Stimulated activated CD4-positive, alpha-beta T cell treated with anti-CD3 and anti-CD28 coated beads, TNF-alpha, amount 100 ng/mL, for 1 hour (primary cell): ENCODE data around the gene RAVER1.
"Not testable (repeated sequence)": the region's sequence is repeated elsewhere in the genome, so short reads cannot be mapped to it uniquely, and the experiment has no call there.

ENCODE experiments used
- DNase-seq, 3 donors: peaks; one replicate each; pipeline ENCODE4 v3.0.0-alpha.2; 2020; ENCODE audit warnings: low read depth in 3 of 3, low spot score in 1 of 3

Gene RAVER1, protein sequence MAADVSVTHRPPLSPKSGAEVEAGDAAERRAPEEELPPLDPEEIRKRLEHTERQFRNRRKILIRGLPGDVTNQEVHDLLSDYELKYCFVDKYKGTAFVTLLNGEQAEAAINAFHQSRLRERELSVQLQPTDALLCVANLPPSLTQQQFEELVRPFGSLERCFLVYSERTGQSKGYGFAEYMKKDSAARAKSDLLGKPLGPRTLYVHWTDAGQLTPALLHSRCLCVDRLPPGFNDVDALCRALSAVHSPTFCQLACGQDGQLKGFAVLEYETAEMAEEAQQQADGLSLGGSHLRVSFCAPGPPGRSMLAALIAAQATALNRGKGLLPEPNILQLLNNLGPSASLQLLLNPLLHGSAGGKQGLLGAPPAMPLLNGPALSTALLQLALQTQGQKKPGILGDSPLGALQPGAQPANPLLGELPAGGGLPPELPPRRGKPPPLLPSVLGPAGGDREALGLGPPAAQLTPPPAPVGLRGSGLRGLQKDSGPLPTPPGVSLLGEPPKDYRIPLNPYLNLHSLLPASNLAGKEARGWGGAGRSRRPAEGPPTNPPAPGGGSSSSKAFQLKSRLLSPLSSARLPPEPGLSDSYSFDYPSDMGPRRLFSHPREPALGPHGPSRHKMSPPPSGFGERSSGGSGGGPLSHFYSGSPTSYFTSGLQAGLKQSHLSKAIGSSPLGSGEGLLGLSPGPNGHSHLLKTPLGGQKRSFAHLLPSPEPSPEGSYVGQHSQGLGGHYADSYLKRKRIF

GRCh38 chr19:10332965-10333757 is at the start of gene RAVER1:
Gene RAVER1, minus strand, starts transcription at chr19:10333529. Its CDS starts 22 bp downstream, at chr19:10333507.
- DNase-seq: peak; percentile 94 to 96 (median 95)

GRCh38 chr19:10383223-10383499 is 49.8 kb upstream of the RAVER1 start:
- not testable (repeated sequence) for DNase-seq

- peak; percentile 90 to 97 (median 93) for DNase-seq
Observed at GRCh38 chr19:10380313-10381102, 47.2 kb upstream of the RAVER1 start, which contains the start of gene TYK2. Gene TYK2, minus strand, starts transcription at chr19:10380572. Its CDS starts 2,166 bp downstream, at chr19:10378406.

DNA sequence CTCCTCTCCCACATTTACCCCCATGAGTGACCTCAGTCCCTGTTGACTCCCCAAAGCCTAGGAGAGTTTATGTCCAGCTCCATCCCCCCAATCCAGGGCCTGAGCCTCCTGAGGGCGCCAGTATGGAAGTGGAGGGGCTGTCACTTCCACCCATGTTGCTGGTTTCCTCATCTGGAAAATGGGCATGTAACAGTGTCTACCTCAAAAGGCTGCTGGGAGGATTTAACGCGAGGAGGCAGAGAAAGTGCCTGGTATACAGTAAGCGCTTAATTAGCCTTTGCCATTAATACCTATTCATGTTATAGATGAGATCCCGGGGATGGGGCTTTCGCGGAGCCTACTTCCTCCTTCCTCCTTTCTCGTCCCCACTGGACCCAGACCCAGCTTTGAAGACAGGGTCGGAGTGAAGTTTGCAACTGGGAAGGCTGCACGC is 46.6 kb upstream of the RAVER1 start:
- no peak for DNase-seq

GRCh38 chr19:10378124-10378523 is 44.8 kb upstream of the RAVER1 start:
- no peak for DNase-seq

GRCh38 chr19:10377140-10377640 is 43.9 kb upstream of the RAVER1 start:
- not testable (repeated sequence) for DNase-seq

DNA sequence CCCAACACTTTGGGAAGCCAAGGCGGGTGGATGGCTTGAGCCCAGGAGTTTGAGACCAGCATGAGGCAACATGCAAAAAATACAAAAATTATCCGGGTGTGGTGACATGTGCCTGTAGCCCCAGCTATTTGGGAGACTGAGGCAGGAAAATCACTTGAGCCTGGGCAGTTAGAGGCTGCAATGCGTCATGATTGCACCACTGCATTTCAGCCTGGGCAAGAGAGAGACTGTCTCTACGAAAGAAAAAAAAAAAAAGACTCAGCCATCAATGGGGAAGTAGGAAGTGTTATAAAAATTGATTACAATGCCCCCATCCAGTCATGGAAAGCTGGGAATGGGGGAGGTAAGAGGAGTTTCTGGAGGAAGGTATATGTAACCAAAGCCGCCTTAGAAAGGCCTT is 41.6 kb upstream of the RAVER1 start:
- DNase-seq: no peak

- DNase-seq: no peak
Observed at GRCh38 chr19:10372690-10373089, 39.4 kb upstream of the RAVER1 start.

DNA sequence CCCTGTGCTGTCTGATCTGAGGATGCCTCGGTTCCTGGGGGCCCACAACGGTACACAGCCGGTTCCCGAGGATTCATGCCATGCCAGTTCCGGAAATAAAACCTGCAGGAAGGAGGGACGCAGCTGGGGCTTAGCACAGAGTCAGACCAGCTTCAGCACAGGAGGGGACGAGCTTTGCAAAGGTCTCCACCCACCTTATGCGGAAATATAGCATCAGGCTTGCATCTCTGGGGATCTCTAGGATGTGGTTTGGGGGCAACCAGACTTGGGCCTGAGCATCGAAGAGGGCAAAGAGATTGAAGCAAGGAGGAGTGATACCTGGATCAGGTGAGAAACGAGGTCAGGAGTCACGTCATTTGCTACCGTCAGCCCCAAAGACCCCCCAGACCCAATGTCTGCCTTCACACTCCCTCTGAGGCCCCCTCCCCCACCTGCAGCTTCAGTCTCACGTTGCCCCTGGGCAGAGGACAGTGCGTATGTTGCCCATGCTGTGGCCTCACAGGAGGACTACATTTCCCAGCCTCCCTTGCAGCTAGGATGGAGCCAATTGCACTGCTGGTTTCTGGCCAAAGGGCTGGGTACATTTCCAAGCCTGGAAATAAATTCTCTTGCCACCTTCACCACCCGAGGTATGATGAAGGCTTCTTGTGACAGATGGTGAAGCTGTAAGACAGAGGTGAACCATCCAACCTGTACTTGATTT is 34.9 kb upstream of the RAVER1 start:
- DNase-seq: no peak

- not testable (repeated sequence) for DNase-seq
Observed at GRCh38 chr19:10366950-10367512, 33.7 kb upstream of the RAVER1 start.

GRCh38 chr19:10365518-10365917 is 32.2 kb upstream of the RAVER1 start:
- no peak for DNase-seq

- DNase-seq: no peak
Observed at GRCh38 chr19:10364644-10365043, 31.3 kb upstream of the RAVER1 start.

DNA sequence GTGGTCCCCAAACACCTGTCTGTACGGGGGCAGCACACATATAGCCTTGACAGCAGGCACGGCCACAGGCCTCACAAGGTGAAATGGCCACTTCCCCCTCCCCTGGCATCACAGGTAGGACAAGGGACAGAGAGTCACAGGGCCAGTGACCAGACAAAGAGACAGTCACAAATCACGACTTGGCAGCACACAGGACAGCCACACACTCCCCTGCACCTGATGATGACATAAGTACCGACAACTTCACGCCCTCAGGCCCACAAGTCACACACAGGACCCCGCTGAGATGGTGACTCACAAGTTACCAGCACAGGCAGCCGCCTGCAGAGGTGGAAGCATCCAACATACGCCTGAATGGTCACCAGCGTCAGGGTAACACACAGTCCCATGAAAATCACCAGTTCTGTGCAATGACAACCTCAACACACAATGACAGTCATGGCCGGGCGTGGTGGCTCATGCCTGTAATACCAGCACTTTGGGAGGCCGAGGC is 30.5 kb upstream of the RAVER1 start:
- DNase-seq: no peak

- DNase-seq: no peak
Observed at GRCh38 chr19:10362259-10362658, 28.9 kb upstream of the RAVER1 start.

GRCh38 chr19:10361569-10362011 is 28.3 kb upstream of the RAVER1 start:
- no peak for DNase-seq

DNA sequence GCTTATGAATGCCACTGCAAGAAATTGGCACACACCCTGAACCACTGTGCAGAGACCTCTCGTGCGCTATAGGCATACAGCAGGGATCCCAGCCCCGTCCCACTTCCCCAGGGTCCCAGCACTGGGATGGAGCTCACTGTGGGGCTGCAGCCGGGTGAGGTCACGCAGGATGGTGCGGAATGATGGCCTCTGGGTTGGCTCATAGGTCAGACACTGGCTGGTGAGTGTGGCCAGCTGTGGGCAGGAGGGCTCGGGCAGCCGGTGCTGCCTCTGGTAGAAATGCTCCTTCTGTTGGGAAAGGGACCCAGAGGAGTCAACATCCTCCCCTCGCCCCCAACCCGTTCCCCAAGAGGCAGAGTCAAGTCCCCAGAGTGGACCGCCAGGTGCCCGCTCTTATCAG is 23.1 kb upstream of the RAVER1 start:
- DNase-seq: no peak

DNA sequence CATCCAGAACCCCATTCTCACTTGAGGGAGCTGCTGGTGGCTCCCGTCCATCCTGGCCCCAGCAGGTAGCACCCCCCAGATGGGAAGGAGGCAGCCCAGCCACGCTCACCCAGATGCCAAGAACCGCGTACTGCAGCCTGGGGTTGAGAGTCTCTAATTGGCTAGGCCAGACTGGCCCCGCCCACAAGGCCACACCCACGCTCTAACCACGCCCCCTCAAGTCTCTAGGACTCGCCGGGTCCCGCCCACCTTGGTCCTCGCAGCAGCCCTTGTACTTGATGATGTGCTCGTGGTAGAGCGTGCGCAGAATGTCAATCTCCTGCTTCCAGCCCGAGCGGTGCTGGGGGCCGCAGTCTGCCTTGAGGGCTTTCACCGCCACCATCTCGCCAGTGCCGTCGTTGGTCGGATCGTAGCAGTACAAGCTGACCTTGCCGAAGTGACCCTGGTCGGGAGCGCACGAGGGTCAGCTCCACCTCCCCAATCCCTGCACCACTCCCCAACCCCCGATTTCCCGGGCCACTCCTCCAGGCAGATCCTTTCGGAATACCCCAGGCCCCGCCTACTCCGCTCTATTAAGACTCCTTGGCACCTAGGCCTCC is 20.6 kb upstream of the RAVER1 start:
- DNase-seq: peak in 1 of 3 donors; percentile 34

DNA sequence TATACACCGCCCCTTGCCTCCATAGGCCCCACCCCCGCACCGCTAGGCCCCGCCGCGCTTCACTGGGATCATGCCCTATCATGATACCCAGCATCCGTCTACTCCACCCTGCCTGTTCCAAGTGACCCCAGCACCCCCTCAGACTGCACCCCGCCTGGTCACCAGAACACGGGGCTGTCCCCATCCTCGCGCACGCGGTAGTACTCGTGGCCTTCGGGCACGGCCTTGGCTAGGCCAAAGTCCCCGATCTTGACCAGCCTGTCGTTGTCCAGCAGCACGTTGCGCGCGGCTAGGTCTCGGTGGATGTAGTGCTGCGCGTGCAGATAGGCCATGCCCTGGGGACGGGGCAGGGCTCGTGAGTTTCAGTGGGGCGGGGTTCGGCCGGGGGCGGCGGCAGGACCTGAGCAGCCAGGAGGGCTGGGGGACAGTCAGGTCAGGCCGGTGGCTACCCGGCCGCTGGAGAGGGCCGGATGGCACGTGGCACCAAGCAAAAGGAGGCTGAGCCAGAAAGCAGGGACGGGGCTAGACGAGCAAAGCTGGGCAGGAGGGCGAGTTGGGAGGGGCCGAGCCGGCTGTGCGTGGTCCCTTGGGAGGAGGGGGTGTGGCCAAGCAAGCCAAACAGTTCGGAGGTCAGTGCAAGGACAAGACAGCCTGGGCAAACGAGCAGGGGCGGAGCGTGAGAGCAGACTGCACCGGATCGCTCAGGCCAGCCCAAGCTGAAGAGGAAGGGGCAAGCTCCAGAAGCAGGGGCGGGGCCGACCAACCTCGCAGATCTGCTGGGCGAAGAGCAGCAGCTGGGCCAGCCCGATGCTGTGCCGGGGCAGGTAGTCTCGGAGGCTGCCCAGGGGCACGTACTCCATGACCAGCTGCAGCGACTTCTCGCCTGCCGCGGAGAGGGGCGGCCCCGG is 19.7 kb upstream of the RAVER1 start:
- no peak for DNase-seq
